Measurements from ENCODE around the gene NUDT3.
A peak's percentile ranks its signal among the peaks of the same experiment; 100 is the strongest.

Gene NUDT3

GRCh38 chr6:34310817-34311216, 81.7 kb downstream of the NUDT3 start:
- peaks cover 19% of the 10 kb centered on the region for H3K36me3 Mint-ChIP-seq (ENCODE audit: low read depth)
- intact Hi-C loops (cut with micrococcal nuclease), result loop anchor here (10.0 kb wide), 2 partner anchors 54 to 56 kb away; no protein-coding TSS in a partner anchor
- H3K27ac Mint-ChIP-seq, result no peak overlapping the region
- no peaks in the 10 kb centered on the region for H3K9me3 Mint-ChIP-seq
- no peaks in the 10 kb centered on the region for H3K27me3 Mint-ChIP-seq
- no peak overlapping the region for H3K4me3 Mint-ChIP-seq
- H3K4me1 Mint-ChIP-seq (ENCODE audit: low read depth), result peaks cover 30% of the 10 kb centered on the region

- Mint-ChIP-seq H3K27ac (no peak overlapping the region), H3K4me3 (no peak overlapping the region), H3K36me3 (ENCODE audit: low read depth) (peaks cover 24% of the 10 kb centered on the region), H3K4me1 (ENCODE audit: low read depth) (peaks cover 39% of the 10 kb centered on the region), H3K9me3 (no peaks in the 10 kb centered on the region), H3K27me3 (no peaks in the 10 kb centered on the region)
- intact Hi-C loops (cut with micrococcal nuclease), result loop anchor here (5.0 kb wide), 1 partner anchor 34 kb away; no protein-coding TSS in a partner anchor
Observed at GRCh38 chr6:34308483-34308882, 84.0 kb downstream of the NUDT3 start.

DNA sequence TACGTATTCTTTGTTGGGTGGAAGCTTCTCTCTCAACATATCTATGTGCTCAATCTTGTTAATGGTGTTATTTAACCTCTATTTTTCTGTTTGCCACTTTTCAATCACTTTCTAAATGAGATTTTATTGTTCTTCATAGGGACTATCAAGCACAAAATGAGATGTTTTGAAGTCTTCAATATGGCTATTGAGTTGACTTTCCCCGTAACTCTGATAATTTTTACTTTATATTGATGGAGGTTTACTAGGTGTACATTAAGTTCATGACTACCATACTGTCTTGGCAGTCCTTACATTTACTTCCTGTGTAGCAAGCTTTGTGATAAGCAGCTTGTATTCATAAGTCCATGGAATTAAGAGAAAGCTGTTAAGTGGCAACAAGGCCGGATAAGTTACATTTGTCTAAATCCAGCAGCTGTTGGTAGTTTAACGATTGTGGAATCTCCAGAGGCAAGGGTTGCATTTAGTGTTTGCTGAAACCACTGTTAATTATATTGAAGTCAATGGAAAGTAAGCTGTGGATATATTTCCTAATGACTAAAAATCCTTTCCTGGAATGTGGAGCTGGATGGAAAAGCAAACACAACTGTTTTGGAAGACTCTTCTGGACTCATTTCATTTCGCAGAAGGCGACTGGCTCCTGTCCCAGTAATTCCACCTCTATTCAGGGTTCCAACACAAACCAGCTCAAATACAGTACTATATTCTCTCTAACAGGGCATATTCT, 86.3 kb downstream of the NUDT3 start:
- Mint-ChIP-seq H3K4me1 (ENCODE audit: low read depth) (peaks cover 46% of the 10 kb centered on the region), H3K9me3 (no peaks in the 10 kb centered on the region), H3K36me3 (ENCODE audit: low read depth) (peaks cover 14% of the 10 kb centered on the region), H3K4me3 (no peak overlapping the region), H3K27ac (no peak overlapping the region), H3K27me3 (no peaks in the 10 kb centered on the region)
- intact Hi-C loops (cut with micrococcal nuclease), result loop anchor here (5.0 kb wide), 1 partner anchor 36 kb away; no protein-coding TSS in a partner anchor

DNA sequence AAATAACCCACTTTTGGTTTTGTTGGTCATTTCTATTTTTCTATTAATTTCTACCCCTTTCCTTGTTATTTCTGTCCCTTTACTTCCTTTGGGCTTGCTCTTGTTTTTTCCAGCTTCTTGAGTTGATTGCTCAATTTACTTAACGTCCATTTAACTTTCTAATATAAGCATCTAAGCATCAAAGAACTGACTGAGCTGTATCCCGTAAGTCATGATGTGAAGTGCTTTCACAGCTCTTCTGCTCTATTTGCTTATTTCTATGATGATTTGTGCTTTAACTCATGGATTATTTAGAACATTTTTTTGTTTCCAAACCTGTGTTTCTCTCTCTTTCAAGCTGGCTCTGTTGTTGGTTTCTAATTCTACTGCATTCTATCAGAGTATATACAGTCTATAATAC, 87.0 kb downstream of the NUDT3 start:
- no peaks in the 10 kb centered on the region for H3K27me3 Mint-ChIP-seq
- no peak overlapping the region for H3K27ac Mint-ChIP-seq
- H3K4me3 Mint-ChIP-seq, result no peak overlapping the region
- peaks cover 14% of the 10 kb centered on the region for H3K36me3 Mint-ChIP-seq (ENCODE audit: low read depth)
- intact Hi-C loops (cut with micrococcal nuclease), result loop anchor here (5.0 kb wide), 1 partner anchor 37 kb away; no protein-coding TSS in a partner anchor
- no peaks in the 10 kb centered on the region for H3K9me3 Mint-ChIP-seq
- H3K4me1 Mint-ChIP-seq (ENCODE audit: low read depth), result peaks cover 48% of the 10 kb centered on the region

DNA sequence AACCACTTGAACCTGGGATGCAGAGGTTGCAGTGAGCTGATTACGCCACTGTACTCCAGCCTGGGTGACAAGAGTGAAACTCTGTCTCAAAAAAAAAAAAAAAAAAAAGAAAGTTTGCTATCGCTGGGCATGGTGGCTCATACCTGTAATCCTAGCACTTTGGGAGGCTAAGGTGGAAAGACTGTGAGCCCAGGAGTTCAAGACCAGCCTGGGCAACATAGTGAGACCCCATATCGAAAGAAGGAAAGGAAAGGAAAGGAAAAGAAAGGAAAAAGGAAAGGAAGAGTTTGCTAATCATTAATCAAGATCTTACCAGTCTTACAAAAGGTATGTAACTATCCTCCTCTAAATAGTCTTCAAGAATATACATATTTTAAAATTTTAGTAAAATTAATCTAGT, 88.3 kb downstream of the NUDT3 start:
- Mint-ChIP-seq H3K27ac (no peak overlapping the region), H3K4me1 (ENCODE audit: low read depth) (peaks cover 47% of the 10 kb centered on the region), H3K36me3 (ENCODE audit: low read depth) (peaks cover 14% of the 10 kb centered on the region), H3K9me3 (no peaks in the 10 kb centered on the region), H3K4me3 (no peak overlapping the region), H3K27me3 (no peaks in the 10 kb centered on the region)
- intact Hi-C loops (cut with micrococcal nuclease), result no loop called here

DNA sequence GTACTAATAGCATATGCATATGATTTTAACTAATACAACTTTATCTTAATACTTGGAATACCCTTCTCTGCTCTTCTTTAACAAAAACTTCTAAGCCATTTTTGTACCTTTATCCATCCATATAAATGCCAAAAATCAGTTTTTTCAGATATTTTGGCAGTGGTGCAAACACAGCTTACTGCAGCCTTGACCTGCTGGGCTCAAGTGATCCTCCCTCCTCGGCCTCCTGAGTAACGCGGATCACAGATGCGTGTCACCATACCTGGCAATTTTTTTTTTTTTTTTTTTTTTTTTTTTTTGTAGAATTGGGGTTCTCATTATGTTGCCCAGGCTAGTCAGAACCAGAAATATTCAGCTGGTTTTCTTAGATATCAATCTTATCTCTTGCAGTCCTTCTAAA, 89.5 kb downstream of the NUDT3 start:
- Mint-ChIP-seq H3K27me3 (no peaks in the 10 kb centered on the region), H3K9me3 (no peaks in the 10 kb centered on the region), H3K36me3 (ENCODE audit: low read depth) (peaks cover 14% of the 10 kb centered on the region), H3K27ac (peak overlapping the region; percentile 48), H3K4me1 (ENCODE audit: low read depth) (peaks cover 45% of the 10 kb centered on the region), H3K4me3 (no peak overlapping the region)
- intact Hi-C loops (cut with micrococcal nuclease), result no loop called here

- peak overlapping the region; percentile 55 for H3K27ac Mint-ChIP-seq
- H3K9me3 Mint-ChIP-seq, result no peaks in the 10 kb centered on the region
- H3K36me3 Mint-ChIP-seq (ENCODE audit: low read depth), result peaks cover 12% of the 10 kb centered on the region
- intact Hi-C loops (cut with micrococcal nuclease), result no loop called here
- H3K27me3 Mint-ChIP-seq, result no peaks in the 10 kb centered on the region
- H3K4me1 Mint-ChIP-seq (ENCODE audit: low read depth), result peaks cover 45% of the 10 kb centered on the region
- H3K4me3 Mint-ChIP-seq, result no peak overlapping the region
Observed at GRCh38 chr6:34301408-34301807, 91.1 kb downstream of the NUDT3 start.

GRCh38 chr6:34300332-34300751, 92.1 kb downstream of the NUDT3 start:
- Mint-ChIP-seq H3K4me1 (ENCODE audit: low read depth) (peaks cover 42% of the 10 kb centered on the region), H3K27me3 (no peaks in the 10 kb centered on the region), H3K4me3 (no peak overlapping the region), H3K36me3 (ENCODE audit: low read depth) (peaks cover 9% of the 10 kb centered on the region), H3K9me3 (no peaks in the 10 kb centered on the region), H3K27ac (peak overlapping the region; percentile 71)
- intact Hi-C loops (cut with micrococcal nuclease), result no loop called here

- Mint-ChIP-seq H3K4me3 (no peak overlapping the region), H3K27me3 (no peaks in the 10 kb centered on the region), H3K9me3 (no peaks in the 10 kb centered on the region), H3K27ac (no peak overlapping the region), H3K4me1 (ENCODE audit: low read depth) (peaks cover 35% of the 10 kb centered on the region), H3K36me3 (ENCODE audit: low read depth) (peaks cover 20% of the 10 kb centered on the region)
- intact Hi-C loops (cut with micrococcal nuclease), result no loop called here
Observed at GRCh38 chr6:34298941-34299340, 93.5 kb downstream of the NUDT3 start.

DNA sequence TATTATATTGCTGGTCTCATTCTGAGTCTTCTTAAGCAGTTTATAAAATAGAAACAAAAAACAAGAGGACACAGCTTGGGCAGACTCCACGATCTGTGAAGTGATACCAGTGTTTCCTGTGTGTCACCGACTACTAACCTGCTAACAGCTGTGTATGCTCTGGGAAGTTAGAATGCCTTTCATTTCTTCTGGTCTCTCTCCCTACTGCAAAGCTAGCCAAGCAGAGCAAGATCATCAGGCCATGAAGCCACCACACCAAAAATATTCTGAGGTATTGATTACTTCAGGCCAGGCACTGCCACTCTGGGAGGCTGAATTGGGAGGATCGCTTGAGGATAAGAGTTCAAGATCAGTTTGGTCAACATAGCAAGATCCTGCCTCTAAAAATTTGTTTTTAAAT, 96.7 kb downstream of the NUDT3 start:
- intact Hi-C loops (cut with micrococcal nuclease), result no loop called here
- Mint-ChIP-seq H3K27ac (no peak overlapping the region), H3K4me3 (no peak overlapping the region), H3K27me3 (no peaks in the 10 kb centered on the region), H3K9me3 (no peaks in the 10 kb centered on the region), H3K36me3 (ENCODE audit: low read depth) (peaks cover 47% of the 10 kb centered on the region), H3K4me1 (ENCODE audit: low read depth) (peaks cover 16% of the 10 kb centered on the region)

GRCh38 chr6:34292954-34293353, 99.5 kb downstream of the NUDT3 start:
- H3K9me3 Mint-ChIP-seq, result no peaks in the 10 kb centered on the region
- H3K27ac Mint-ChIP-seq, result peak overlapping the region; percentile 15
- peaks cover 67% of the 10 kb centered on the region for H3K36me3 Mint-ChIP-seq (ENCODE audit: low read depth)
- peaks cover 20% of the 10 kb centered on the region for H3K4me1 Mint-ChIP-seq (ENCODE audit: low read depth)
- no peaks in the 10 kb centered on the region for H3K27me3 Mint-ChIP-seq
- intact Hi-C loops (cut with micrococcal nuclease), result no loop called here
- H3K4me3 Mint-ChIP-seq, result no peak overlapping the region

GRCh38 chr6:34289137-34289536, 103.3 kb downstream of the NUDT3 start:
- peaks cover 55% of the 10 kb centered on the region for H3K36me3 Mint-ChIP-seq (ENCODE audit: low read depth)
- peaks cover 53% of the 10 kb centered on the region for H3K4me1 Mint-ChIP-seq (ENCODE audit: low read depth)
- no peak overlapping the region for H3K4me3 Mint-ChIP-seq
- H3K9me3 Mint-ChIP-seq, result no peaks in the 10 kb centered on the region
- peak overlapping the region; percentile 61 for H3K27ac Mint-ChIP-seq
- intact Hi-C loops (cut with micrococcal nuclease), result no loop called here
- no peaks in the 10 kb centered on the region for H3K27me3 Mint-ChIP-seq

GRCh38 chr6:34288581-34288980, 103.9 kb downstream of the NUDT3 start:
- Mint-ChIP-seq H3K27ac (peak overlapping the region; percentile 61), H3K4me3 (no peak overlapping the region), H3K4me1 (ENCODE audit: low read depth) (peaks cover 59% of the 10 kb centered on the region), H3K9me3 (no peaks in the 10 kb centered on the region), H3K27me3 (no peaks in the 10 kb centered on the region), H3K36me3 (ENCODE audit: low read depth) (peaks cover 54% of the 10 kb centered on the region)
- intact Hi-C loops (cut with micrococcal nuclease), result no loop called here

DNA sequence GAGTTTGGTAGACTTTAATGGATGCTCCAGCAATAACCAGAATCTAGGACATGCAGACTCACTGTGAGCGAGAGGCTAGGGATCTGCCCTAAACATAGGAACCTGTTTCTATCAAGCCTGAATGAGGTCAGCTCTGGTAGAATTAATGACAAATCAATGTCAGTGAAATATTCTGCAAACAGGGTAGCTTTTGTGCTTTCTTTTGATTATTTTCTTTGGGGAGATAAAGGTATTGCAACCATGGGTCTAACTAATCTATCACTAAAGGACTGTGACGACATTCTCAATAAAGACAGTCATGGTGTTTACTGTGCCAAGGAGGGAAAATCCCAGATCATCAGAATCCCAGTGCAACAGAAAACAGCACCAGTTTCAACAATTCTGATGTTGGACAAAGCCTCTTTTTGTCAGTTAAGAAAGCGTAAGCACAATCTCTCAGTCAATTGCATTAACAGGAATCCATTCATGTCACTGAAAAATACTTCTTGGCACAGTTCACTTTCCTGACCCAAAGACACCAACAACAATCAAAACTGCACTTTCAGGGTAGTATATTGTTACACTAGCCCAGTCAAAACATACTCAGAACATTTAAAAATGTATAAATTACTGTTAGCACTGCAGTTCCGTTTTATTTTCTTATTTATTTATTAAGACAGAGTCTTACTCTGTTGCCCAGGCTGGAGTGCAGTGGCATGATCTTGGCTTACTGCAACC, 106.9 kb downstream of the NUDT3 start:
- peaks cover 82% of the 10 kb centered on the region for H3K4me1 Mint-ChIP-seq (ENCODE audit: low read depth)
- H3K27me3 Mint-ChIP-seq, result no peaks in the 10 kb centered on the region
- H3K36me3 Mint-ChIP-seq (ENCODE audit: low read depth), result peaks cover 48% of the 10 kb centered on the region
- H3K4me3 Mint-ChIP-seq, result peak overlapping the region; percentile 13
- no peaks in the 10 kb centered on the region for H3K9me3 Mint-ChIP-seq
- intact Hi-C loops (cut with micrococcal nuclease), result no loop called here
- H3K27ac Mint-ChIP-seq, result peak overlapping the region; percentile 92

Measured in dendritic cell treated with granulocyte-macrophage colony-stimulating factor and Interleukin-4, amounts not matched to agents 40 ng/mL and 50 ng/mL, for 4 days (primary cell).